Hematopoietic multipotent progenitor cell treated with erythropoietin and hydrocortisone succinate and interleukin-3 and kit ligand, for 15 days (in vitro differentiated cells): ENCODE data around the gene CHML.

Experiments
- DNase-seq: peaks from one replicate; pipeline ENCODE4 v3.0.0-alpha.2; 2015; ENCODE audit warnings: low spot score

CHML gene

DNA sequence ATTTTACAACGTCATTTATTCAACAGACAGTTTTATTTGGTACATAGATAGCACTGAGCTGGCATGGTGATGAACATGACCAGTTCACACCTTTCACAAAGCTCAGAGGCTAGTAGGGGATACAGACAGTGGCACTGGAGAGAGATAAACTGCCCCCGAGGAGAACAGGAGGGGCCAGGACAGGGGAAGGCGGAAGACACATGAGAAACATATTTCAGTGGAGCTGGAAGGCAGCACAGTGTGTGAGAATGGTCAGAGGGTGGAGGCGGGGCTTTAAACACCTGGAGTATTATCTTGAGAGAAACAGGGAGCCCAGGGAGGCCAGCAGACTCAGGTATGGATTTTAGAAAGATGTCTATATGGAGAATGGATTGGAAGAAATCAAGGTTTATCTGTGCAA lies 49.5 kb downstream of the CHML start:
- no peak for DNase-seq
